GM21447 (cell line): ENCODE data around the gene ETS1.
A peak's percentile ranks its signal among the peaks of the same experiment; 100 is the strongest.

Source experiments
- ATAC-seq: cut with Tn5 transposase; IDR thresholded peaks from one replicate; pipeline ENCODE4 v1.9.1; 2021; ENCODE audit not compliant: unreplicated experiment

Gene ETS1

GRCh38 chr11:128569291-128569690 lies 18.1 kb downstream of the ETS1 start:
- ATAC-seq, result no peak

- no peak for ATAC-seq
Measured at GRCh38 chr11:128568166-128568778, 19.1 kb downstream of the ETS1 start.

GRCh38 chr11:128567130-128567529 lies 20.2 kb downstream of the ETS1 start:
- no peak for ATAC-seq

- no peak for ATAC-seq
Measured at GRCh38 chr11:128565881-128566280, 21.5 kb downstream of the ETS1 start.

- no peak for ATAC-seq
Measured at GRCh38 chr11:128564642-128565245, 22.6 kb downstream of the ETS1 start.

- no peak for ATAC-seq
Measured at GRCh38 chr11:128563942-128564641, 23.3 kb downstream of the ETS1 start.

- no peak for ATAC-seq
Measured at GRCh38 chr11:128563308-128563707, 24.1 kb downstream of the ETS1 start.

- ATAC-seq, result peak; percentile 46
Measured at GRCh38 chr11:128559496-128560103, 27.8 kb downstream of the ETS1 start.

- ATAC-seq, result no peak
Measured at GRCh38 chr11:128555606-128556005, 31.8 kb downstream of the ETS1 start.

- ATAC-seq, result no peak
Measured at GRCh38 chr11:128553662-128554362, 33.5 kb downstream of the ETS1 start.

GRCh38 chr11:128552783-128553661 lies 34.3 kb downstream of the ETS1 start:
- ATAC-seq, result peak; percentile 49

- ATAC-seq, result peak; percentile 60
Measured at GRCh38 chr11:128551611-128552335, 35.6 kb downstream of the ETS1 start.

- no peak for ATAC-seq
Measured at GRCh38 chr11:128551058-128551457, 36.3 kb downstream of the ETS1 start.

GRCh38 chr11:128550261-128550821 lies 37.0 kb downstream of the ETS1 start:
- ATAC-seq, result no peak

GRCh38 chr11:128549256-128549944 lies 38.0 kb downstream of the ETS1 start:
- ATAC-seq, result no peak

- ATAC-seq, result no peak
Measured at GRCh38 chr11:128548649-128549255, 38.6 kb downstream of the ETS1 start.

GRCh38 chr11:128547946-128548648 lies 39.3 kb downstream of the ETS1 start:
- no peak for ATAC-seq

GRCh38 chr11:128546916-128547315 lies 40.4 kb downstream of the ETS1 start:
- ATAC-seq, result no peak
